H9 (cell line): ENCODE data around the gene IL18BP. TPM values are rescaled to one million over a fixed set of nuclear protein-coding genes. Genes with fewer than 3 reads are reported as not detected.

ENCODE experiments used
- DNase-seq: peaks from one replicate; pipeline ENCODE4 v3.0.0-alpha.2; 2017
- H2AFZ ChIP-seq: one replicate; pipeline ENCODE4 v1.6.1; 2013; ENCODE audit warnings: mild to moderate bottlenecking, low read length, control low read depth, moderate library complexity
- H2AK5ac ChIP-seq: 2 replicates; pipeline ENCODE4 v1.6.1; 2013; ENCODE audit warnings: low read length, control low read depth, mixed read lengths; ENCODE audit not compliant: insufficient read length
- H2BK120ac ChIP-seq: one replicate; pipeline ENCODE4 v1.6.1; 2013; ENCODE audit warnings: low read depth, mild to moderate bottlenecking, low read length, control low read depth, inconsistent platforms; ENCODE audit not compliant: poor library complexity, severe bottlenecking
- H2BK12ac ChIP-seq: 2 replicates; pipeline ENCODE4 v1.6.1; 2013; ENCODE audit warnings: low read length, control low read depth, mixed read lengths, low read depth; ENCODE audit not compliant: insufficient read length
- H2BK15ac ChIP-seq: 2 replicates; pipeline ENCODE4 v1.6.1; 2013; ENCODE audit warnings: low read depth, low read length, control low read depth
- H2BK20ac ChIP-seq: one replicate; pipeline ENCODE4 v1.6.1; 2013; ENCODE audit warnings: low read depth, mild to moderate bottlenecking, low read length, control low read depth, inconsistent platforms; ENCODE audit not compliant: poor library complexity, severe bottlenecking
- H2BK5ac ChIP-seq: 2 replicates; pipeline ENCODE4 v1.6.1; 2013; ENCODE audit warnings: low read length, control low read depth, mixed read lengths; ENCODE audit not compliant: insufficient read length
- H3K14ac ChIP-seq: 2 replicates; pipeline ENCODE4 v1.6.1; 2013; ENCODE audit warnings: low read length, control low read depth; ENCODE audit not compliant: insufficient read depth
- H3K18ac ChIP-seq: 2 replicates; pipeline ENCODE4 v1.6.1; 2013; ENCODE audit warnings: low read depth, mild to moderate bottlenecking, mixed read lengths, low read length, control low read depth; ENCODE audit not compliant: insufficient read length
- H3K23ac ChIP-seq: 2 replicates; pipeline ENCODE4 v1.6.1; 2013; ENCODE audit warnings: low read length, control low read depth, mixed read lengths, low read depth; ENCODE audit not compliant: insufficient read length
- H3K23me2 ChIP-seq: 2 replicates; pipeline ENCODE4 v1.6.1; 2013; ENCODE audit warnings: low read depth, mild to moderate bottlenecking, mixed read lengths, low read length, control low read depth; ENCODE audit not compliant: insufficient read length, poor library complexity, severe bottlenecking
- H3K27ac ChIP-seq: 2 replicates; pipeline ENCODE4 v1.5.1; 2013; ENCODE audit warnings: low read length, control low read depth, mixed read lengths, low read depth; ENCODE audit not compliant: insufficient read length
- H3K27me3 ChIP-seq: 2 replicates; pipeline ENCODE4 v1.6.1; 2013; ENCODE audit warnings: low read length, control low read depth, inconsistent platforms; ENCODE audit not compliant: insufficient read depth
- H3K4ac ChIP-seq: 2 replicates; pipeline ENCODE4 v1.6.1; 2013; ENCODE audit warnings: low read depth, mild to moderate bottlenecking, control low read depth, inconsistent platforms, low read length, moderate library complexity
- H3K4me1 ChIP-seq: 2 replicates; pipeline ENCODE4 v1.6.1; 2013; ENCODE audit warnings: low read length, control low read depth, inconsistent platforms; ENCODE audit not compliant: insufficient read depth
- H3K4me2 ChIP-seq: 2 replicates; pipeline ENCODE4 v1.6.1; 2013; ENCODE audit warnings: low read length, control low read depth, mixed read lengths; ENCODE audit not compliant: insufficient read length, insufficient read depth
- H3K56ac ChIP-seq: 2 replicates; pipeline ENCODE4 v1.6.1; 2013; ENCODE audit warnings: low read depth, mild to moderate bottlenecking, mixed read lengths, low read length, control low read depth; ENCODE audit not compliant: insufficient read length
- H3K79me1 ChIP-seq: 2 replicates; pipeline ENCODE4 v1.6.1; 2013; ENCODE audit warnings: low read depth, mild to moderate bottlenecking, moderate library complexity, low read length, control low read depth, inconsistent platforms; ENCODE audit not compliant: insufficient read depth, poor library complexity, severe bottlenecking
- H3K79me2 ChIP-seq: 2 replicates; pipeline ENCODE4 v1.6.1; 2013; ENCODE audit warnings: low read length, control low read depth, inconsistent platforms; ENCODE audit not compliant: insufficient read depth
- H3K9ac ChIP-seq: 2 replicates; pipeline ENCODE4 v1.6.1; 2013; ENCODE audit warnings: low read length, control low read depth, mixed read lengths; ENCODE audit not compliant: insufficient read length; ENCODE audit errors: extremely low read depth
- H3K9me3 ChIP-seq: one replicate; pipeline ENCODE4 v1.6.1; 2013; ENCODE audit warnings: low read depth, low read length, inconsistent platforms; ENCODE audit not compliant: control insufficient read depth
- H3T11ph ChIP-seq: one replicate; pipeline ENCODE4 v1.6.1; 2013; ENCODE audit warnings: mild to moderate bottlenecking, low read length, control low read depth, inconsistent platforms
- H4K20me1 ChIP-seq: one replicate; pipeline ENCODE4 v1.6.1; 2013; ENCODE audit not compliant: control insufficient read depth, insufficient read length, insufficient read depth
- H4K5ac ChIP-seq: 2 replicates; pipeline ENCODE4 v1.6.1; 2013; ENCODE audit warnings: low read depth, mild to moderate bottlenecking, mixed read lengths, low read length, control low read depth; ENCODE audit not compliant: insufficient read length
- H4K8ac ChIP-seq: replicated peaks from 2 replicates; pipeline ENCODE4 v1.6.1; 2013; ENCODE audit warnings: low read length, control low read depth, mixed read lengths, low read depth; ENCODE audit not compliant: insufficient read length
- H4K91ac ChIP-seq: 2 replicates; pipeline ENCODE4 v1.6.1; 2013; ENCODE audit warnings: low read depth, mild to moderate bottlenecking, moderate library complexity, mixed read lengths, low read length, control low read depth; ENCODE audit not compliant: insufficient read length
- H3K27ac Mint-ChIP-seq, 3 experiments: 2 replicates in 2 of 3; 3 replicates in 1 of 3; pipeline ENCODE4 v1.8.0; 2020 to 2021; ENCODE audit warnings: mixed read lengths in 3 of 3, mild to moderate bottlenecking in 1 of 3, moderate library complexity in 1 of 3
- H3K27me3 Mint-ChIP-seq: 2 replicates; pipeline ENCODE4 v1.8.0; 2021; ENCODE audit warnings: low read depth, mild to moderate bottlenecking, moderate library complexity, mixed read lengths
- H3K36me3 Mint-ChIP-seq, 3 experiments: 2 replicates in 2 of 3; 3 replicates in 1 of 3; pipeline ENCODE4 v1.8.0; 2020 to 2021; ENCODE audit warnings: low read depth in 3 of 3, mixed read lengths in 3 of 3; ENCODE audit not compliant: insufficient read depth in 1 of 3
- H3K4me1 Mint-ChIP-seq, 2 experiments: 2 replicates each; pipeline ENCODE4 v1.8.0; 2020; ENCODE audit warnings: mixed read lengths in 2 of 2
- H3K4me3 Mint-ChIP-seq, 2 experiments: 2 replicates in 1 of 2; 3 replicates in 1 of 2; pipeline ENCODE4 v1.8.0; 2020 to 2021; ENCODE audit warnings: mild to moderate bottlenecking in 2 of 2, mixed read lengths in 2 of 2, moderate library complexity in 1 of 2
- H3K9me3 Mint-ChIP-seq, 2 experiments: 2 replicates in 1 of 2; 3 replicates in 1 of 2; pipeline ENCODE4 v1.8.0; 2020; ENCODE audit warnings: mild to moderate bottlenecking in 2 of 2, mixed read lengths in 2 of 2, moderate library complexity in 1 of 2
- CTCF ChIP-seq: fragments of 200-600 bp; sonication (generic); conservative IDR thresholded peaks from 3 replicates; pipeline ENCODE4 v1.8.0; 2021; ENCODE audit warnings: antibody characterized with exemption, mild to moderate bottlenecking
- WGBS: extraction: QIAGEN DNeasy Blood & Tissue Kit; methylation state at CpG from one replicate; pipeline ENCODE4 v1.1.7; 2013; ENCODE audit warnings: missing lambda C conversion rate, low lambda C conversion rate, mixed read lengths; ENCODE audit not compliant: insufficient read length; ENCODE audit errors: extremely low coverage; 5-methylcytosine and 5-hydroxymethylcytosine counted together
- total RNA-seq: library from RNA; stranded (reverse); gene quantifications from 2 replicates; pipeline ENCODE4 v1.2.1, GENCODE V29; 2021

The IL18BP gene
- total RNA-seq, 1 experiment from 2014 or later, result 10.2 TPM

- no CpG with 5 or more reads among the region's 10 CpGs for WGBS
- no peak overlapping the region for H2BK20ac ChIP-seq
- Mint-ChIP-seq H3K27me3 (peaks cover 5% of the 10 kb centered on the region; the same call in 1 of the 2 replicates), H3K9me3 (no peaks in the 10 kb centered on the region), H3K27ac (no peak overlapping the region; a peak in 1 of 7 replicates), H3K4me3 (no peak overlapping the region), H3K36me3 (peaks cover 53 to 92% (median 90%) of the 10 kb centered on the region in 3 experiments), H3K4me1 (no peaks in the 10 kb centered on the region)
- no peak overlapping the region for H3K4ac ChIP-seq
- DNase-seq, result no peak
- no peaks in the 10 kb centered on the region for H3K4me1 ChIP-seq
- TF ChIP-seq CTCF, result no peak
- no peak overlapping the region for H4K91ac ChIP-seq
- no peaks in the 10 kb centered on the region for H3K27me3 ChIP-seq
- no peak overlapping the region for H3K56ac ChIP-seq
- H2BK5ac ChIP-seq, result no peak overlapping the region
- H2AK5ac ChIP-seq, result no peak overlapping the region
- H3K9ac ChIP-seq, result no peak overlapping the region
- H3K27ac ChIP-seq, result no peak overlapping the region
- no peaks in the 10 kb centered on the region for H3K23me2 ChIP-seq
- no peaks in the 10 kb centered on the region for H4K20me1 ChIP-seq
- H3K14ac ChIP-seq, result no peak overlapping the region
- no peak overlapping the region for H3K4me2 ChIP-seq
- no peaks in the 10 kb centered on the region for H3K79me2 ChIP-seq
- no peak overlapping the region for H3K23ac ChIP-seq
- no peak overlapping the region for H2BK120ac ChIP-seq
- no peaks in the 10 kb centered on the region for H3K9me3 ChIP-seq
- no peaks in the 10 kb centered on the region for H3K79me1 ChIP-seq
- H4K5ac ChIP-seq, result no peak overlapping the region
- H4K8ac ChIP-seq, result no peak overlapping the region
- no peak overlapping the region for H3T11ph ChIP-seq
- H2AFZ ChIP-seq, result no peak overlapping the region
- no peak overlapping the region for H3K18ac ChIP-seq
- H2BK12ac ChIP-seq, result no peak overlapping the region
- H2BK15ac ChIP-seq, result no peak overlapping the region
Observed at GRCh38 chr11:72010529-72011233, 12.0 kb downstream of the IL18BP start.
